Measurements from ENCODE around the gene TPM2.
A peak's percentile ranks its signal among the peaks of the same experiment; 100 is the strongest.
"Not testable (repeated sequence)": the region's sequence is repeated elsewhere in the genome, so short reads cannot be mapped to it uniquely, and the experiment has no call there.

The TPM2 gene

GRCh38 chr9:35650341-35651158 lies 39.2 kb downstream of the TPM2 start, which contains the start of gene SIT1:
TSS of gene SIT1 (minus strand) at chr9:35650931. CDS start at chr9:35650853, 78 bp downstream.
- DNase-seq, result peak; percentile 56

- DNase-seq, result peak; percentile 58
Observed at GRCh38 chr9:35649431-35650340, 40.0 kb downstream of the TPM2 start.

GRCh38 chr9:35646533-35647265 lies 43.0 kb downstream of the TPM2 start:
- peak; percentile 95 for DNase-seq

GRCh38 chr9:35646153-35646532 lies 43.6 kb downstream of the TPM2 start:
- DNase-seq, result no peak

GRCh38 chr9:35645736-35646135 lies 44.0 kb downstream of the TPM2 start:
- not testable (repeated sequence) for DNase-seq

GRCh38 chr9:35643046-35643445 lies 46.7 kb downstream of the TPM2 start:
- DNase-seq, result no peak

GRCh38 chr9:35641478-35641877 lies 48.2 kb downstream of the TPM2 start:
- not testable (repeated sequence) for DNase-seq

- not testable (repeated sequence) for DNase-seq
Observed at GRCh38 chr9:35640431-35640830, 49.3 kb downstream of the TPM2 start.

- no peak for DNase-seq
Observed at GRCh38 chr9:35639631-35640030, 50.1 kb downstream of the TPM2 start.

- DNase-seq, result not testable (repeated sequence)
Observed at GRCh38 chr9:35639225-35639624, 50.5 kb downstream of the TPM2 start.

GRCh38 chr9:35638751-35639150 lies 51.0 kb downstream of the TPM2 start:
- DNase-seq, result not testable (repeated sequence)

GRCh38 chr9:35637427-35637955 lies 52.2 kb downstream of the TPM2 start:
- not testable (repeated sequence) for DNase-seq

GRCh38 chr9:35636877-35637246 lies 52.9 kb downstream of the TPM2 start:
- DNase-seq, result not testable (repeated sequence)

GRCh38 chr9:35636135-35636876 lies 53.4 kb downstream of the TPM2 start:
- no peak for DNase-seq

GRCh38 chr9:35635730-35636129 lies 54.0 kb downstream of the TPM2 start:
- DNase-seq, result no peak

Measured in activated CD4-positive, alpha-beta T cell treated with anti-CD3 and anti-CD28 coated beads for 48 hours (primary cell).